ENCODE results near the gene ERC2. TPM values are rescaled to one million over a fixed set of nuclear protein-coding genes. Genes with fewer than 3 reads are reported as not detected.
A peak's percentile ranks its signal among the peaks of the same experiment; 100 is the strongest.

ERC2 gene
- total RNA-seq, 1 donor from 2014 or later: 7.4 TPM

DNA sequence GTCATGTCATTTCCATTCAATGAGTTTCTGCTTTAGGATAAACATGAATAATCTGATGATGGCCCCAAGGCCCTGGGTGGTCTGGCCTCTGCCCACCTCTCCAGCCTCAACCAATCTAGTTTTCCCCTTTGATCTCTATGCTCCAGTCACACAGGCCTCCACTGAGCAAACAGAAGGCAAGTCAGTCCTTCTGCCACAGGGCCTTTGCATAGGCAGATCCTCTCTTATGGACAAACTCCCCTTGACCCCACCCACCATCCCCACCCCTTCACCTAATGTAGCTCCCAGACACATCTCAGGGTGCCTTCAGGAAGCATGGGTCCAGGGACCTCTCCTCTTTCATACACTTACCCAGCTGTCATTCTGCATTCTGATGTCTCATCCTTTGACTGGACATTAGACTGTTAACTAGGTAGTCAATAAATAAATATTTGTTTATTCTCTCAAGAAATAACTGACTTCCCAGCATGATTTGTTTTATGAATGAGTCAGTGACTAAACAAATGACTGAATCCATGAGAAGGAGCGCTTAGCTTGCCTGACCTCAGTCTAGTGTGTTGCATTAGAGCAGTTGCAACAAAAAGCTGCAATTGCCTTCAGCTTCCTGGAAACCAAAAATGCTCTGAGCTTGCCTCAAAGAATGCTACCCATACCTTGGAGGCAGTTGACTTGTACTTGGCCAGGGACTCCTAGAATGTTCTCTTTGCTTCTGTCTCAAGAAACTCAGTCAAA is 594.6 kb downstream of the ERC2 start:
- Histone ChIP-seq H2AFZ (ENCODE audit: low read depth, low read length) (no peak overlapping the region), H3K27me3 (ENCODE audit: insufficient read depth, low read length) (peaks cover 2% of the 10 kb centered on the region), H4K20me1 (ENCODE audit: insufficient read depth, low read length) (no peaks in the 10 kb centered on the region), H3K27ac (ENCODE audit: low read depth, low read length) (no peak overlapping the region), H3K4me1 (ENCODE audit: insufficient read depth, low read length) (peaks cover 4% of the 10 kb centered on the region), H3K36me3 (ENCODE audit: insufficient read depth, low read length) (no peaks in the 10 kb centered on the region), H3K9ac (ENCODE audit: low read length) (no peak overlapping the region), H3K79me2 (ENCODE audit: insufficient read depth, low read length) (no peaks in the 10 kb centered on the region), H3K4me3 (ENCODE audit: insufficient read depth, low read depth, low read length) (no peak overlapping the region), H3K4me2 (ENCODE audit: low read length) (no peak overlapping the region), H3K9me3 (ENCODE audit: insufficient read depth, low read depth, low read length) (no peaks in the 10 kb centered on the region)
- H3K9me3 Mint-ChIP-seq (ENCODE audit: unreplicated experiment): peaks cover 2% of the 10 kb centered on the region
- FAIRE-seq (no peak), DNase-seq (ENCODE audit: low read depth) (peak; percentile 27)
- H3K4me1 Mint-ChIP-seq (ENCODE audit: low read depth, unreplicated experiment): peaks cover 3% of the 10 kb centered on the region
- H3K36me3 Mint-ChIP-seq (ENCODE audit: low read depth, unreplicated experiment): no peaks in the 10 kb centered on the region
- H3K27me3 Mint-ChIP-seq (ENCODE audit: low read depth, unreplicated experiment): no peaks in the 10 kb centered on the region
- H3K4me3 Mint-ChIP-seq (ENCODE audit: unreplicated experiment): no peak overlapping the region
- TF ChIP-seq, protein P1, sequence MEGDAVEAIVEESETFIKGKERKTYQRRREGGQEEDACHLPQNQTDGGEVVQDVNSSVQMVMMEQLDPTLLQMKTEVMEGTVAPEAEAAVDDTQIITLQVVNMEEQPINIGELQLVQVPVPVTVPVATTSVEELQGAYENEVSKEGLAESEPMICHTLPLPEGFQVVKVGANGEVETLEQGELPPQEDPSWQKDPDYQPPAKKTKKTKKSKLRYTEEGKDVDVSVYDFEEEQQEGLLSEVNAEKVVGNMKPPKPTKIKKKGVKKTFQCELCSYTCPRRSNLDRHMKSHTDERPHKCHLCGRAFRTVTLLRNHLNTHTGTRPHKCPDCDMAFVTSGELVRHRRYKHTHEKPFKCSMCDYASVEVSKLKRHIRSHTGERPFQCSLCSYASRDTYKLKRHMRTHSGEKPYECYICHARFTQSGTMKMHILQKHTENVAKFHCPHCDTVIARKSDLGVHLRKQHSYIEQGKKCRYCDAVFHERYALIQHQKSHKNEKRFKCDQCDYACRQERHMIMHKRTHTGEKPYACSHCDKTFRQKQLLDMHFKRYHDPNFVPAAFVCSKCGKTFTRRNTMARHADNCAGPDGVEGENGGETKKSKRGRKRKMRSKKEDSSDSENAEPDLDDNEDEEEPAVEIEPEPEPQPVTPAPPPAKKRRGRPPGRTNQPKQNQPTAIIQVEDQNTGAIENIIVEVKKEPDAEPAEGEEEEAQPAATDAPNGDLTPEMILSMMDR (IDR thresholded peaks at IDR 0.05; ENCODE audit: insufficient read depth, low read depth, low read length): no peak
- TF ChIP-seq EZH2 (IDR thresholded peaks at IDR 0.05; ENCODE audit: insufficient read depth, low read length): no peak
- no peak overlapping the region for H3K27ac Mint-ChIP-seq (ENCODE audit: unreplicated experiment)

DNA sequence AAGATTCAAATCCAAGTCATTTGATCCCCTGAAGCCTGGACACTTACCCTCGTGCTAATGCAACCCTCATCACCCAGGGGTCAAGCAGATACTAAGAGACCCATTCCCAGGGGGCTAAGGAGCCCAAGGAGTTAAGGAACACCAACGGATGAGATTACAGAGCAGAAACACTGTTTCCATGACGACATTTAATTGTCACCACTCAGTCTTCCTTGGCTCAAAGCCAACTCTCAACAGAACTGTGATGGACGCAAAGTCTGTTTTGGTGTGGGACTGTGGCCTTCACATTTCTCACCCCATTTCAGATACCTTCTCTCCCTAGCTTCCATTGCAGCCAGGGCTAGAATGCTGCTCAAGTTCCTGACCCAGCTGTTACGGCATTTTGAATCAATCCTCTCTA is 597.7 kb downstream of the ERC2 start:
- TF ChIP-seq, protein P1 (IDR thresholded peaks at IDR 0.05; ENCODE audit: insufficient read depth, low read depth, low read length): no peak
- TF ChIP-seq EZH2 (IDR thresholded peaks at IDR 0.05; ENCODE audit: insufficient read depth, low read length): no peak
- Histone ChIP-seq H3K36me3 (ENCODE audit: insufficient read depth, low read length) (no peaks in the 10 kb centered on the region), H3K79me2 (ENCODE audit: insufficient read depth, low read length) (no peaks in the 10 kb centered on the region), H3K4me1 (ENCODE audit: insufficient read depth, low read length) (peaks cover 4% of the 10 kb centered on the region), H3K9ac (ENCODE audit: low read length) (no peak overlapping the region), H3K4me2 (ENCODE audit: low read length) (no peak overlapping the region), H3K9me3 (ENCODE audit: insufficient read depth, low read depth, low read length) (no peaks in the 10 kb centered on the region), H2AFZ (ENCODE audit: low read depth, low read length) (no peak overlapping the region), H3K27ac (ENCODE audit: low read depth, low read length) (no peak overlapping the region), H3K27me3 (ENCODE audit: insufficient read depth, low read length) (peaks cover 2% of the 10 kb centered on the region), H4K20me1 (ENCODE audit: insufficient read depth, low read length) (no peaks in the 10 kb centered on the region), H3K4me3 (ENCODE audit: insufficient read depth, low read depth, low read length) (no peak overlapping the region)
- FAIRE-seq: no peak
- H3K36me3 Mint-ChIP-seq (ENCODE audit: low read depth, unreplicated experiment): no peaks in the 10 kb centered on the region
- peaks cover 3% of the 10 kb centered on the region for H3K4me1 Mint-ChIP-seq (ENCODE audit: low read depth, unreplicated experiment)
- no peak overlapping the region for H3K27ac Mint-ChIP-seq (ENCODE audit: unreplicated experiment)
- H3K4me3 Mint-ChIP-seq (ENCODE audit: unreplicated experiment): no peak overlapping the region
- peaks cover 2% of the 10 kb centered on the region for H3K9me3 Mint-ChIP-seq (ENCODE audit: unreplicated experiment)
- DNase-seq (ENCODE audit: low read depth): no peak
- H3K27me3 Mint-ChIP-seq (ENCODE audit: low read depth, unreplicated experiment): no peaks in the 10 kb centered on the region

DNA sequence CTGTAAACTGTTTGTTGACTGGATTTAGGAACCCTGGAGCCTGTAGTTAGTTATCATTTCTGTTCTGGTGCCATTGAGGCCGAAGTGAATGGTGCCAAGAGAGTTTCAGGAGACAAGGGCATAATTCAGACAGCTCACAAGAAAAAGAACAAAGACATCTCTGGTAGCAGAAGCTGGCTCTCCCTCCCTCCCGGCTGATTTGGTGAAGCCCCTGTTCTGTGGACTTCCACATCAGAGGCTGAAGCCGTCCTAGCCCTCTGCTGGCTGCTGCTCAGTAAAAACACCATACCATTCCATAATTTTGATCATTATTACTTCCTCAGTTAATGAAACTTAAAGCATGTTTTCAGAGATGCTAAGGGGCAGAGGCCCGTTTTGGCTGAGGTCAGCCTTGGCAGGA is 599.9 kb downstream of the ERC2 start:
- TF ChIP-seq, protein P1 (IDR thresholded peaks at IDR 0.05; ENCODE audit: insufficient read depth, low read depth, low read length): no peak
- no peak for TF ChIP-seq EZH2 (IDR thresholded peaks at IDR 0.05; ENCODE audit: insufficient read depth, low read length)
- H3K27ac Mint-ChIP-seq (ENCODE audit: unreplicated experiment): no peak overlapping the region
- H3K9ac ChIP-seq (ENCODE audit: low read length): no peak overlapping the region
- FAIRE-seq: no peak
- DNase-seq (ENCODE audit: low read depth): no peak
- H3K4me1 Mint-ChIP-seq (ENCODE audit: low read depth, unreplicated experiment): no peaks in the 10 kb centered on the region
- H4K20me1 ChIP-seq (ENCODE audit: insufficient read depth, low read length): no peaks in the 10 kb centered on the region
- H3K4me1 ChIP-seq (ENCODE audit: insufficient read depth, low read length): no peaks in the 10 kb centered on the region
- H3K4me2 ChIP-seq (ENCODE audit: low read length): no peak overlapping the region
- no peaks in the 10 kb centered on the region for H3K9me3 Mint-ChIP-seq (ENCODE audit: unreplicated experiment)
- no peaks in the 10 kb centered on the region for H3K79me2 ChIP-seq (ENCODE audit: insufficient read depth, low read length)
- no peak overlapping the region for H3K4me3 Mint-ChIP-seq (ENCODE audit: unreplicated experiment)
- no peaks in the 10 kb centered on the region for H3K27me3 ChIP-seq (ENCODE audit: insufficient read depth, low read length)
- no peaks in the 10 kb centered on the region for H3K27me3 Mint-ChIP-seq (ENCODE audit: low read depth, unreplicated experiment)
- H3K36me3 Mint-ChIP-seq (ENCODE audit: low read depth, unreplicated experiment): no peaks in the 10 kb centered on the region
- H3K4me3 ChIP-seq (ENCODE audit: insufficient read depth, low read depth, low read length): no peak overlapping the region
- no peak overlapping the region for H3K27ac ChIP-seq (ENCODE audit: low read depth, low read length)
- H3K36me3 ChIP-seq (ENCODE audit: insufficient read depth, low read length): no peaks in the 10 kb centered on the region
- H2AFZ ChIP-seq (ENCODE audit: low read depth, low read length): no peak overlapping the region
- H3K9me3 ChIP-seq (ENCODE audit: insufficient read depth, low read depth, low read length): no peaks in the 10 kb centered on the region

Measured in astrocyte (in vitro differentiated cells and primary cell).